GM08714 (cell line): Measurements from ENCODE around the gene NFAT5.
"Not testable (repeated sequence)": the region's sequence is repeated elsewhere in the genome, so short reads cannot be mapped to it uniquely, and the experiment has no call there.

Source experiments
- H3K4me3 ChIP-seq: fragments of 200-500 bp; sonication (Bioruptor generic); 2 replicates; pipeline ENCODE4 v1.5.1; 2014; ENCODE audit warnings: mild to moderate bottlenecking, low read length, inconsistent platforms
- ZNF274 ChIP-seq: IDR thresholded peaks from 2 replicates; pipeline ENCODE4 v1.6.1; 2012; ENCODE audit warnings: mild to moderate bottlenecking, low read depth, low read length

NFAT5 gene

DNA sequence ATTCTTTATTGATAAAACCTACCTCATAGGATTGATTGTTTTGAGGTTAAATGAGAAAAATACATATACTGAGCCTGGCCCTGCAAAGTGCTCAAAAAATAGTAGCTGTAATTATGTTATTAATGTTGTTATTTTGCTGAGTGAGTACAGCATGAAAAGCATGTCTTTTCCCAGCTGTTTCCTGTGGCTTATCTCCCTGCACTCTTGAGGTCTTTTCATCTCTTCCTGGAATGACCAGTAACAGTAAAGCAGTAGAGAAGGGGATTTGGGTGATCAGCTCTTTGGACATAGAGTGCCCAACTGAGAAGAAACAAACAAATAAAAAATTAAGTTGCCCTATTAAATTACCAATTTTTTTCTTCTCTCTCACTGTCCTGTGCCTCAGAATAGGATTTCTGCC, 53.7 kb downstream of the NFAT5 start:
- no peak overlapping the region for H3K4me3 ChIP-seq
- TF ChIP-seq ZNF274: no peak

GRCh38 chr16:69620573-69620972, 54.8 kb downstream of the NFAT5 start:
- TF ChIP-seq ZNF274: no peak
- no peak overlapping the region for H3K4me3 ChIP-seq

DNA sequence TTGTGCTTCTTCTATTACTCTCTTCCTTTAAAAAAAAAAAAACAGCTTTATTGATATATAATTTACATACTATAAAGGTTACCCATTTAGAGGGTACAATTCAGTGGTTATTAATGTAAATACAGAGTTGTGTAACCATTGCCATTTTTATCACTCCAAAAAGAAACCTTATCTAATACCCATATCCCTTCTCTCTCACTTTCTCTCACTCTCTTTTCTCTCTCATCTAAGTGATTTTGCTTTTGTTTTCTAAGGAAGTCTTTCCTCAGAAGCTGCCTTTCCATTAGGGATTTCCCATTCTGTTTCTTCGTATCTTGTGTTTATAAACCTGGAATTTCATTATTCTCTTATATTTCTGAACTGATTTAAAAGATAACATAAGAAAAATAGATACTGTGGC, 55.5 kb downstream of the NFAT5 start:
- H3K4me3 ChIP-seq: no peak overlapping the region
- no peak for TF ChIP-seq ZNF274

- no peak for TF ChIP-seq ZNF274
- H3K4me3 ChIP-seq: no peak overlapping the region
Measured at GRCh38 chr16:69626256-69626655, 60.5 kb downstream of the NFAT5 start.

DNA sequence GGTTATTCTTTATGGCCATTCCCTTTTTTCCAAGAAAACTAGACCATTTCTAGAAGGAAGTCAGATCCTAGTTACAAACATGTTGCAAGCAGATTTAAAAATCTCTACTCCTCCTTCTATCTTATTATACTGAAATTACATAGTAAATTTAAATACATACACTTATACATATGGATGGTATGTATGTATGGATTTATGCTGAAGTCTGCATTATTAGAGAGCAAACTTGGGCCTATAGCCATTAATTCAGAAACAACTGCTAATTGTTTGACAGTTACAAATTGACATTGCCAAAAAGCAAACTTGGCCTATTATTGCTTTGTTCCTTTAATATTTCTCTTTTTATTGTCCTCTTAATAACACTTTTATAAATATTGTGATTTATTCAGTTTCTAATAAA, 67.1 kb downstream of the NFAT5 start:
- H3K4me3 ChIP-seq: no peak overlapping the region
- no peak for TF ChIP-seq ZNF274

- no peak overlapping the region for H3K4me3 ChIP-seq
- no peak for TF ChIP-seq ZNF274
Measured at GRCh38 chr16:69633375-69633774, 67.6 kb downstream of the NFAT5 start.

- not testable (repeated sequence) for H3K4me3 ChIP-seq
Measured at GRCh38 chr16:69636563-69637146, 70.9 kb downstream of the NFAT5 start.

- H3K4me3 ChIP-seq: not testable (repeated sequence)
Measured at GRCh38 chr16:69637206-69637865, 71.6 kb downstream of the NFAT5 start.

DNA sequence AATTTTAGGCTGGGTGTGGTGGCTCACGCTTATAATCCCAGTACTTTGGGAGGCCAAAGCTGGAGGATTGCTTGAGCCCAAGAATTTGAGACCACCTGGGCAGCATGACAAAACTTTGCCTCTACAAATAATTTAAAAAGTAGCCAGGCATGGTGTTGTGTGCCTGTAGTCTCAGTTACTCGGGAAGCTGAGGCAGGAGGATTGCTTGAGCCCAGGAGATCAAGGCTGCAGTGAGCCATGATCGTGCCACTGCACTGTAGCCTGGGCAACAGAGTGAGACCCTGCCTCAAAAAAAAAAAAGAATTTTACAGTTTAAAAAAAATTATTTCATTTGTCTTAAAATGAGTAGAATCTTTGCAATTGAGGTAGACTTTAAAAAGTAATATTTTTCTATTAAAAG, 78.2 kb downstream of the NFAT5 start:
- H3K4me3 ChIP-seq: not testable (repeated sequence)

DNA sequence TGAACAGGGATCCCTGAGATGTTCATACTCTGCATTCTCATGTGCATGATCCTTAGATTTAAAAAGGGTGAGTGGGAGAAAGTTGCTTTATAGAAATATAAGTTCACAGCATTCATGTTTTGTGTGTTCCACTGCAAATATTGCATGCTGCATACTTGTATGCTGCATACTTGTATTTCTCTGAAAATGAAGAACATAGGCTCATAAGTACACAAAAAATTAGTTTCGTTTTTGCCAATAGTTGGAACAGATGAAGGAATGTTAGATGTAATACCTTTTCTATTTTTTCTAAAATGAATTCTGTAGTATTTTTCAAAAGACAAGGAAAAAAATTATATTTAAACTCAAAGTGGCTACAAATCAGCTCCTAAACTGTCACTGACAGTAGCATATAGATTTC, 79.0 kb downstream of the NFAT5 start:
- no peak overlapping the region for H3K4me3 ChIP-seq
- no peak for TF ChIP-seq ZNF274

DNA sequence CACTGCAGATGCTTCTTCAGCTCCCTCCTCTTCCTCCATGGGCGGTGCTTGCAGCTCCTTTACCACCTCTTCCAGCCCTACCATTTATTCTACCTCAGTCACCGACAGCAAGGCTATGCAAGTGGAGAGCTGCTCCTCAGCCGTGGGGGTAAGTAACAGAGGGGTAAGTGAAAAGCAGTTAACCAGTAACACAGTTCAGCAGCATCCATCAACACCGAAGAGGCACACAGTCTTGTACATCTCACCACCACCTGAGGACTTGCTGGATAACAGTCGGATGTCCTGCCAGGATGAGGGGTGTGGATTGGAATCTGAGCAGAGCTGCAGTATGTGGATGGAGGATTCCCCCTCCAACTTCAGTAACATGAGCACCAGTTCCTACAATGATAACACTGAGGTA, 81.3 kb downstream of the NFAT5 start:
- TF ChIP-seq ZNF274: no peak

GRCh38 chr16:69651217-69651616, 85.5 kb downstream of the NFAT5 start:
- H3K4me3 ChIP-seq: no peak overlapping the region
- no peak for TF ChIP-seq ZNF274

More for the DNA sequence above, 81.3 kb downstream of the NFAT5 start:
- no peak overlapping the region for H3K4me3 ChIP-seq

- no peak for TF ChIP-seq ZNF274
- no peak overlapping the region for H3K4me3 ChIP-seq
Measured at GRCh38 chr16:69654280-69654931, 88.6 kb downstream of the NFAT5 start.

DNA sequence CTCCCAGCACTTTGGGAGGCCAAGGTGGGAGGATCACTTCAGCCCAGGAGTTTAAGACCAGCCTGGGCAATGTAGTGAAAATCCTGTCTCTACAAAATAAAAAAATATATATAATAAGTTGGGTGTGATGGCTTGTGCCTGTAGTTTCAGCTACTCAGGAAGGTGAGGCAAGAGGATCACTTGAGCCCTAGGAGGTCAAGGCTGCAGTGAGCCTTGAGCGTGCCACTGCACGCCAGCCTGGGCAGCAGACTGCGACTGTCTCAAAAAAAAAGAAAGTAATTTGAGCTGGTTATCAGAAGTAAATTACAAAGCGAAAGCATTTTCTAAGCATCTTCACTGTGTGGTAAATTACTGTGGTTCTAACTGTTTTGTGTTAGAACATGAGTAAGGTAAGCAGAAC, 94.4 kb downstream of the NFAT5 start:
- TF ChIP-seq ZNF274: no peak

GRCh38 chr16:69662901-69663300, 97.1 kb downstream of the NFAT5 start:
- H3K4me3 ChIP-seq: no peak overlapping the region
- TF ChIP-seq ZNF274: no peak

More for the DNA sequence above, 94.4 kb downstream of the NFAT5 start:
- no peak overlapping the region for H3K4me3 ChIP-seq
